Measurements from ENCODE around the gene TRAPPC14. TPM values are rescaled to one million over a fixed set of nuclear protein-coding genes. Genes with fewer than 3 reads are reported as not detected.

Gene TRAPPC14
- total and polyA plus RNA-seq, 10 of the 15 experiments (the other 5 are each of a cell fraction or from before 2014, with no cell fraction given): 0.21 to 24.7 (median 7.5) TPM

DNA sequence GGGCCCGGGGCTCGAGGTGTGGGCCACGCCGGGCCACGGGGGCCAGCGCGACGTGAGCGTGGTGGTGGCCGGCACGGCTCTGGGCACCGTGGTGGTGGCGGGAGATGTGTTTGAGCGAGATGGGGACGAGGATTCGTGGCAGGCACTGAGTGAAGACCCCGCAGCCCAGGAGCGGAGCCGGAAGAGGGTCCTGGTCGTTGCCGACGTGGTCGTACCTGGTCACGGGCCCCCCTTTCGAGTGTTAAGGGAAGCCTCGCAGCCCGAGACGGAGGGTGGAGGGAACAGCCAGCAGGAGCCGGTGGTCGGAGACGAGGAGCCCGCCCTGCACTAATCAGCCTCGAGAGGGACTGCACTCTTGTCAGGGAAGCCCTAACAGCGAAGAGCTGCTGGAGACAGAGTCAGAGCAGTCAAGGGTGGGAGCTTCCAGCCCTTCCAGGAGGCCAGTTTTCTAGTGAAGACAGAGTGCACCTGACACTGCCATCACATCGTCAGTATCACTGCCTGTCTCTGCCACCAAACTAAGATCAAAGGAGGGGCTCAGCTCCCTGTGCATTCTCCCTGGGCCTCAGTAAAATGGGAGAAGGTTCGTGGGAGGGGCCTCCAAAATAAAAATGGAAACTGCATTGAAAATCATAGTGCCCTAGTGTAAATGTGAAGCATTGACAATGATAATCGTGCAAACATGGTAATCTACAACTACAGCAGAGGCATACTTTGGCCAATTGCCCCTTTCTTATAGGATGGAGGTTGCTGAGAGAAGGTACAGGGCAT, 30.5 kb downstream of the TRAPPC14 start:
- in situ Hi-C loops (cut with MboI): no loop called here

More for the DNA sequence above, 30.5 kb downstream of the TRAPPC14 start:
- TF ChIP-seq ZNF384 (IDR thresholded peaks at IDR 0.05; ENCODE audit: borderline replicate concordance, low read depth, low read length) (no peak), ZNF217 (IDR thresholded peaks at IDR 0.05) (no peak), HDGF (IDR thresholded peaks at IDR 0.05) (0 out of 2 replicates have a peak, but pooled peaks have one; percentile 46), TCF12 (IDR thresholded peaks at IDR 0.05; ENCODE audit: low read depth, low read length) (no peak), MEF2A (IDR thresholded peaks at IDR 0.05; ENCODE audit: insufficient read depth, low read depth, low read length) (no peak), SUZ12 (IDR thresholded peaks at IDR 0.05; ENCODE audit: unreplicated experiment) (no peak), NRF1 (conservative IDR thresholded peaks at IDR 0.05; ENCODE audit: low read depth, low read length) (no peak), GATAD2B (conservative IDR thresholded peaks at IDR 0.05; ENCODE audit: low read depth) (0 out of 2 replicates have a peak, but pooled peaks have one; percentile 60), IKZF1 (conservative IDR thresholded peaks at IDR 0.05) (peak; percentile 11; the same call in 1 of the 2 replicates)
- TF ChIP-seq, protein P1, sequence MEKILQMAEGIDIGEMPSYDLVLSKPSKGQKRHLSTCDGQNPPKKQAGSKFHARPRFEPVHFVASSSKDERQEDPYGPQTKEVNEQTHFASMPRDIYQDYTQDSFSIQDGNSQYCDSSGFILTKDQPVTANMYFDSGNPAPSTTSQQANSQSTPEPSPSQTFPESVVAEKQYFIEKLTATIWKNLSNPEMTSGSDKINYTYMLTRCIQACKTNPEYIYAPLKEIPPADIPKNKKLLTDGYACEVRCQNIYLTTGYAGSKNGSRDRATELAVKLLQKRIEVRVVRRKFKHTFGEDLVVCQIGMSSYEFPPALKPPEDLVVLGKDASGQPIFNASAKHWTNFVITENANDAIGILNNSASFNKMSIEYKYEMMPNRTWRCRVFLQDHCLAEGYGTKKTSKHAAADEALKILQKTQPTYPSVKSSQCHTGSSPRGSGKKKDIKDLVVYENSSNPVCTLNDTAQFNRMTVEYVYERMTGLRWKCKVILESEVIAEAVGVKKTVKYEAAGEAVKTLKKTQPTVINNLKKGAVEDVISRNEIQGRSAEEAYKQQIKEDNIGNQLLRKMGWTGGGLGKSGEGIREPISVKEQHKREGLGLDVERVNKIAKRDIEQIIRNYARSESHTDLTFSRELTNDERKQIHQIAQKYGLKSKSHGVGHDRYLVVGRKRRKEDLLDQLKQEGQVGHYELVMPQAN (conservative IDR thresholded peaks at IDR 0.05): 0 out of 2 replicates have a peak, but pooled peaks have one; percentile 18
- Histone ChIP-seq H3K36me3 (ENCODE audit: control insufficient read depth in 2 of 2, insufficient read depth in 2 of 2, low read length in 1 of 2) (no peaks in the 10 kb centered on the region), H3K27ac (ENCODE audit: control insufficient read depth, insufficient read depth) (peak overlapping the region; percentile 99), H4K20me1 (ENCODE audit: control insufficient read depth, insufficient read depth) (no peaks in the 10 kb centered on the region), H3K9ac (ENCODE audit: control insufficient read depth, insufficient read depth, low read length) (peak overlapping the region; percentile 87), H3K9me3 (replicated peaks; ENCODE audit: control insufficient read depth, insufficient read depth, low read length) (no peaks in the 10 kb centered on the region), H2AFZ (ENCODE audit: control insufficient read depth, low read depth, low read length) (peak overlapping the region; percentile 98), H3K27me3 (replicated peaks in 1 of 2; ENCODE audit: control insufficient read depth in 2 of 2, insufficient read depth in 2 of 2, low read length in 1 of 2) (no peaks in the 10 kb centered on the region), H3K79me2 (ENCODE audit: control insufficient read depth, insufficient read depth, low read length) (peaks cover 13% of the 10 kb centered on the region), H3K4me3 (peak overlapping the region; percentile 75), H3K4me1 (ENCODE audit: control insufficient read depth, insufficient read depth, low read length) (peaks cover 17% of the 10 kb centered on the region), H3K4me2 (ENCODE audit: control insufficient read depth, insufficient read depth) (peak overlapping the region; percentile 81)
- ATAC-seq (peak; percentile 46), FAIRE-seq (no peak), DNase-seq (ENCODE audit: low read depth, low spot score) (no peak)
- ChIA-PET CTCF (interaction anchor here (0.5 to 7.9 kb wide), 12 partner anchors 10 to 217 kb away, joined by 3 to 107 read pairs (median 4); partner anchors contain the start of genes AZGP1 and PVRIG), RAD21 (ENCODE audit: unreplicated experiment) (interaction anchor here (1.4 to 5.1 kb wide), 8 partner anchors 10 to 213 kb away, joined by 4 to 31 read pairs (median 7); partner anchors contain the start of gene ZKSCAN1), POLR2A (interaction anchor here (0.5 to 2.2 kb wide), 6 partner anchors 27 to 301 kb away, joined by 3 to 8 read pairs (median 4); partner anchors contain the start of genes AP4M1, MCM7, MEPCE and TRIM4), SMC1A (ENCODE audit: uncharacterized antibody, unreplicated experiment) (interaction anchor here (0.9 to 3.1 kb wide), 11 partner anchors 10 to 214 kb away, joined by 3 to 17 read pairs (median 4); partner anchors contain the start of genes AP4M1 and MCM7)
- intact Hi-C loops (cut with micrococcal nuclease; ENCODE audit: unreplicated experiment): loop anchor here (1.0 to 5.0 kb wide), 4 partner anchors 27 to 151 kb away; partner anchors contain the start of genes AP4M1, AZGP1 and MCM7
- WGBS (ENCODE audit: insufficient coverage, insufficient replicate concordance, low lambda C conversion rate, missing lambda C conversion rate): 2% methylated on average over 37 of the region's 37 CpGs
- TSS peak; percentile 65 for BruUV-seq (replicated peaks)

Data from GM12878 (cell line).